ENCODE data around the gene DGKG.

- no peak for TF ChIP-seq JUN (IDR thresholded peaks at IDR 0.05)
- TF ChIP-seq RAD21 (conservative IDR thresholded peaks at IDR 0.05 in 1 of 2, IDR thresholded peaks at IDR 0.05 in 1 of 2): no peak
- no peak for TF ChIP-seq BHLHE40 (IDR thresholded peaks at IDR 0.05; ENCODE audit: low read depth, low read length)
- TF ChIP-seq, protein P1, sequence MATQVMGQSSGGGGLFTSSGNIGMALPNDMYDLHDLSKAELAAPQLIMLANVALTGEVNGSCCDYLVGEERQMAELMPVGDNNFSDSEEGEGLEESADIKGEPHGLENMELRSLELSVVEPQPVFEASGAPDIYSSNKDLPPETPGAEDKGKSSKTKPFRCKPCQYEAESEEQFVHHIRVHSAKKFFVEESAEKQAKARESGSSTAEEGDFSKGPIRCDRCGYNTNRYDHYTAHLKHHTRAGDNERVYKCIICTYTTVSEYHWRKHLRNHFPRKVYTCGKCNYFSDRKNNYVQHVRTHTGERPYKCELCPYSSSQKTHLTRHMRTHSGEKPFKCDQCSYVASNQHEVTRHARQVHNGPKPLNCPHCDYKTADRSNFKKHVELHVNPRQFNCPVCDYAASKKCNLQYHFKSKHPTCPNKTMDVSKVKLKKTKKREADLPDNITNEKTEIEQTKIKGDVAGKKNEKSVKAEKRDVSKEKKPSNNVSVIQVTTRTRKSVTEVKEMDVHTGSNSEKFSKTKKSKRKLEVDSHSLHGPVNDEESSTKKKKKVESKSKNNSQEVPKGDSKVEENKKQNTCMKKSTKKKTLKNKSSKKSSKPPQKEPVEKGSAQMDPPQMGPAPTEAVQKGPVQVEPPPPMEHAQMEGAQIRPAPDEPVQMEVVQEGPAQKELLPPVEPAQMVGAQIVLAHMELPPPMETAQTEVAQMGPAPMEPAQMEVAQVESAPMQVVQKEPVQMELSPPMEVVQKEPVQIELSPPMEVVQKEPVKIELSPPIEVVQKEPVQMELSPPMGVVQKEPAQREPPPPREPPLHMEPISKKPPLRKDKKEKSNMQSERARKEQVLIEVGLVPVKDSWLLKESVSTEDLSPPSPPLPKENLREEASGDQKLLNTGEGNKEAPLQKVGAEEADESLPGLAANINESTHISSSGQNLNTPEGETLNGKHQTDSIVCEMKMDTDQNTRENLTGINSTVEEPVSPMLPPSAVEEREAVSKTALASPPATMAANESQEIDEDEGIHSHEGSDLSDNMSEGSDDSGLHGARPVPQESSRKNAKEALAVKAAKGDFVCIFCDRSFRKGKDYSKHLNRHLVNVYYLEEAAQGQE (IDR thresholded peaks at IDR 0.05): no peak
- TF ChIP-seq KDM1A (IDR thresholded peaks at IDR 0.05; ENCODE audit: low read depth): no peak
- TF ChIP-seq, protein P2, sequence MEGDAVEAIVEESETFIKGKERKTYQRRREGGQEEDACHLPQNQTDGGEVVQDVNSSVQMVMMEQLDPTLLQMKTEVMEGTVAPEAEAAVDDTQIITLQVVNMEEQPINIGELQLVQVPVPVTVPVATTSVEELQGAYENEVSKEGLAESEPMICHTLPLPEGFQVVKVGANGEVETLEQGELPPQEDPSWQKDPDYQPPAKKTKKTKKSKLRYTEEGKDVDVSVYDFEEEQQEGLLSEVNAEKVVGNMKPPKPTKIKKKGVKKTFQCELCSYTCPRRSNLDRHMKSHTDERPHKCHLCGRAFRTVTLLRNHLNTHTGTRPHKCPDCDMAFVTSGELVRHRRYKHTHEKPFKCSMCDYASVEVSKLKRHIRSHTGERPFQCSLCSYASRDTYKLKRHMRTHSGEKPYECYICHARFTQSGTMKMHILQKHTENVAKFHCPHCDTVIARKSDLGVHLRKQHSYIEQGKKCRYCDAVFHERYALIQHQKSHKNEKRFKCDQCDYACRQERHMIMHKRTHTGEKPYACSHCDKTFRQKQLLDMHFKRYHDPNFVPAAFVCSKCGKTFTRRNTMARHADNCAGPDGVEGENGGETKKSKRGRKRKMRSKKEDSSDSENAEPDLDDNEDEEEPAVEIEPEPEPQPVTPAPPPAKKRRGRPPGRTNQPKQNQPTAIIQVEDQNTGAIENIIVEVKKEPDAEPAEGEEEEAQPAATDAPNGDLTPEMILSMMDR (IDR thresholded peaks at IDR 0.05): no peak
- TF ChIP-seq POLR2A (IDR thresholded peaks at IDR 0.05; ENCODE audit: low read length): no peak
- no peak for TF ChIP-seq RCOR1 (IDR thresholded peaks at IDR 0.05; ENCODE audit: low read depth, low read length)
- TF ChIP-seq MYC (IDR thresholded peaks at IDR 0.05; ENCODE audit: borderline replicate concordance, low read length): no peak
- no peak for TF ChIP-seq RFX5 (IDR thresholded peaks at IDR 0.05)
- no peak for TF ChIP-seq NR3C1 (IDR thresholded peaks at IDR 0.05)
- TF ChIP-seq USF2 (IDR thresholded peaks at IDR 0.05): no peak
These were observed 22.7 kb downstream of the DGKG start for GRCh38 chr3:186339180-186339918.

Measured in A549 (cell line).